DND-41 (cell line): ENCODE data around the gene ACMSD.

ENCODE experiments used
- CTCF ChIP-seq: IDR thresholded peaks from 2 replicates; pipeline ENCODE4 v1.5.1; 2012; ENCODE audit warnings: borderline replicate concordance, low read length, moderate library complexity, mild to moderate bottlenecking; ENCODE audit not compliant: poor library complexity, severe bottlenecking; ENCODE audit errors: extremely low read depth
- EZH2 ChIP-seq: IDR thresholded peaks from 3 replicates; pipeline ENCODE4 v1.6.1; 2012; ENCODE audit warnings: borderline replicate concordance, low read depth, mild to moderate bottlenecking, moderate library complexity, low read length, inconsistent platforms; ENCODE audit not compliant: severe bottlenecking

- TF ChIP-seq CTCF = no peak
- no peak for TF ChIP-seq EZH2
These were observed 95.3 kb downstream of the ACMSD start for GRCh38 chr2:134933732-134934131.
